Muscle layer of duodenum (tissue), 2 donors: ENCODE data around the gene CDK4.

Experiments
- H3K27ac ChIP-seq: one replicate; pipeline ENCODE4 v1.7.0; 2013; ENCODE audit warnings: mild to moderate bottlenecking, low read length
- H3K27me3 ChIP-seq: one replicate; pipeline ENCODE4 v1.7.0; 2013; ENCODE audit warnings: low read depth, mild to moderate bottlenecking, control low read depth, low read length
- H3K36me3 ChIP-seq, 2 donors: one replicate each; pipeline ENCODE4 v1.7.0; 2013; ENCODE audit warnings: low read length in 2 of 2, control low read depth in 1 of 2, mild to moderate bottlenecking in 1 of 2; ENCODE audit not compliant: insufficient read depth in 2 of 2, control insufficient read depth in 1 of 2
- H3K4me1 ChIP-seq, 2 donors: one replicate each; pipeline ENCODE4 v1.7.0; 2013; ENCODE audit warnings: low read length in 2 of 2, mild to moderate bottlenecking in 2 of 2, control low read depth in 1 of 2, moderate library complexity in 1 of 2; ENCODE audit not compliant: insufficient read depth in 2 of 2, control insufficient read depth in 1 of 2
- H3K4me3 ChIP-seq, 2 donors: one replicate each; pipeline ENCODE4 v1.7.0; 2013; ENCODE audit warnings: low read length in 2 of 2, low read depth in 1 of 2, mild to moderate bottlenecking in 1 of 2
- H3K9me3 ChIP-seq, 2 donors: one replicate each; pipeline ENCODE4 v1.7.0; 2013; ENCODE audit warnings: low read length in 2 of 2, control low read depth in 1 of 2, mild to moderate bottlenecking in 1 of 2; ENCODE audit not compliant: control insufficient read depth in 1 of 2
- donor health status: healthy.

The CDK4 gene

GRCh38 chr12:57762463-57762862 lies 10.4 kb upstream of the CDK4 start:
- H3K27me3 ChIP-seq, result peaks cover 36% of the 10 kb centered on the region

DNA sequence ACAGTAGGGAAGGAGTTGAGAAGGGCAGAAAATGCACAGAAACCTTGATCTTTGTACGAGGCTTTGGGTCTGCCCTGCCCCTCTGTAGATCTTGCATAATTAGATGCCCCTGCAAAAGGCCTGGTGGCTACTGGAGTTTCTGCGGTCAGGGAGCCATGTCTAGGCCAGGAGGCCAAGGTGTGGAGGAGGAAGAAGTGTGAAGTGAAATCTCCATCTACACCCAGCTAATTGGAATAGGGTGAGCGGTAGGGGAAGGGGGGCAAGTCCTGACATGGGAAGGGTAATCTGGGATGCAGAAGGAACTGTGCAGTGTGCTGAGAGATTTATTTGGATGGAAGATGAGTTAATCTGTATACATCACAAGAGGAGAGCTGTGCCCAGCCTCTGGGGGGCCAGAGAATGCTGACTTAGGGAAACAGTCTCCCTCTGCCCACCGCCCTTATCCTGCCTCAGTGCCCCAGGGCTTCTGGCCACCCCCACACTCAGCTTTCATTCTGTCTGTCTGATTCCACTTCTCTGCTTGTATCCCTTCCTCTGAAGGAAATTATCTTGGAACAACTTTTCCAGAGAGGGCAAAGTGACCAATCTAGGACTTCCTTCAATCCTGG lies 9.4 kb upstream of the CDK4 start:
- peaks cover 10 to 20% of the 10 kb centered on the region in 2 donors for H3K36me3 ChIP-seq
- H3K27ac ChIP-seq, result no peak overlapping the region
- H3K27me3 ChIP-seq, result peaks cover 30% of the 10 kb centered on the region
- H3K9me3 ChIP-seq, result no peaks in the 10 kb centered on the region
- peaks cover 4 to 25% of the 10 kb centered on the region in 2 donors for H3K4me1 ChIP-seq
- H3K4me3 ChIP-seq, result no peak overlapping the region

More at GRCh38 chr12:57762463-57762862, 10.4 kb upstream of the CDK4 start:
- Histone ChIP-seq H3K4me1 (peaks cover 9 to 27% of the 10 kb centered on the region in 2 donors), H3K9me3 (no peaks in the 10 kb centered on the region), H3K27ac (no peak overlapping the region), H3K4me3 (no peak overlapping the region), H3K36me3 (peaks cover 10 to 19% of the 10 kb centered on the region in 2 donors)

DNA sequence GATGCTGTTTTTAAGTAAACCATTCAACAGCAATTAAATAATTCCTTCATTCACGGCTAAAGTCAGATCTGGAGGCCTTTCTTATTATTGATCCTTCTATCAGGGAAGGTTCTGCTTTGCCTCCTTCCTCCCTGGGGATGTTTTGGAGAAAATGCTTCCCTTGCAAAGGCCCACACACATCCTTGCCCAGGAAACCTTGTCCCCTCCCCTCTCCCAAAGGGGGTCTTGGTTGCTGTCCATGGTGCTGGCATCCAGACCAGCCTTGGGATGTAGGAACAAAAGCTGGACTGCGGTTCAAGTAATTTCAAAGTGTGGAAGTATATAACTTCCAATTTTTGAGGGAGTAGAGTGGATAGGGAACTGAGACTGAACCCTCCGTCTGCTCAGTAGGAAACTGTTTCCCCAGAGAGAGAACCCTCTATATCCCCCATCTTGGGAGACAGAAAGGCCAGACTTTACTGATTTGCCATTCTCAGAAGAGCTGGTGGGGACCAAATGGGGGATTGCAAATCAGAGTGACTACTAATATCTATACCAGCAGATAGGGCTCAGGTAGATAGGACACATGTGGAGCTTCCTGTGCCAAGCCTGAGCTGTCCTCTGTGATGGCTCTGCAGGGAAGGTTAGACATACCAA lies 8.4 kb upstream of the CDK4 start:
- H3K27me3 ChIP-seq, result peaks cover 20% of the 10 kb centered on the region
- H3K4me3 ChIP-seq, result no peak overlapping the region
- peaks cover 10 to 20% of the 10 kb centered on the region in 2 donors for H3K36me3 ChIP-seq
- no peaks in the 10 kb centered on the region for H3K9me3 ChIP-seq
- no peak overlapping the region for H3K27ac ChIP-seq
- H3K4me1 ChIP-seq, result peaks cover 0 to 23% of the 10 kb centered on the region in 2 donors

DNA sequence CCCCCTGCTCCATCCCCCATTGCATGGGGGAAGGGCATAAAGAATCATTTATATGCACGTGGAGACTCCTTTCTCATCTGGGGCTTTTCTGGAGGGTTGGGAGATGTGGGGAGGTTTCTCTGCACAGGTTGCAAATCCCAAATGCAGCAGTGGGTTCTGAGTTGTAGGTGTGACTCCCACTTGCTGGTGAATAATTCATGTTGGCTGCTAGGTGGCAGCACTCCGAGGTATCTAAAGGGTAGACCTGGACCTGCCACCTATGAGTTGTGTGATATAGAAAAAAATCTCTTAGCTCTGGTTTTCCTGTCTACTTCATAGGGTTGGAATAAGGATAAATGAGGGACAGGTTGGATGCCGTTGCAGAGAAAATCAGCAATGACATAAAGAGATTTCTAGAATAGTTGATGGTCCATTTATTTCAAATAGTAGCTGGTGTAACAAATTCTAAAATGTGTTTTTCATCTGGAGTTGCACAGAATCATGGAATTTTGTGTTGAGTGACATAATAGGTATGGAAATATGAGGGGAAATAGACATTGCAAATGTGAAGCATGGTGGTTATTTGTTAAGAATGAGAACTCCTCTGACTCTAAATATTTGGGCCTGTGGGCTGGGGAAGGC lies 7.4 kb upstream of the CDK4 start:
- H3K4me1 ChIP-seq, result peaks cover 2 to 16% of the 10 kb centered on the region in 2 donors
- H3K4me3 ChIP-seq, result no peak overlapping the region
- H3K36me3 ChIP-seq, result peaks cover 10 to 20% of the 10 kb centered on the region in 2 donors
- no peak overlapping the region for H3K27ac ChIP-seq
- H3K27me3 ChIP-seq, result peaks cover 10% of the 10 kb centered on the region
- H3K9me3 ChIP-seq, result no peaks in the 10 kb centered on the region

DNA sequence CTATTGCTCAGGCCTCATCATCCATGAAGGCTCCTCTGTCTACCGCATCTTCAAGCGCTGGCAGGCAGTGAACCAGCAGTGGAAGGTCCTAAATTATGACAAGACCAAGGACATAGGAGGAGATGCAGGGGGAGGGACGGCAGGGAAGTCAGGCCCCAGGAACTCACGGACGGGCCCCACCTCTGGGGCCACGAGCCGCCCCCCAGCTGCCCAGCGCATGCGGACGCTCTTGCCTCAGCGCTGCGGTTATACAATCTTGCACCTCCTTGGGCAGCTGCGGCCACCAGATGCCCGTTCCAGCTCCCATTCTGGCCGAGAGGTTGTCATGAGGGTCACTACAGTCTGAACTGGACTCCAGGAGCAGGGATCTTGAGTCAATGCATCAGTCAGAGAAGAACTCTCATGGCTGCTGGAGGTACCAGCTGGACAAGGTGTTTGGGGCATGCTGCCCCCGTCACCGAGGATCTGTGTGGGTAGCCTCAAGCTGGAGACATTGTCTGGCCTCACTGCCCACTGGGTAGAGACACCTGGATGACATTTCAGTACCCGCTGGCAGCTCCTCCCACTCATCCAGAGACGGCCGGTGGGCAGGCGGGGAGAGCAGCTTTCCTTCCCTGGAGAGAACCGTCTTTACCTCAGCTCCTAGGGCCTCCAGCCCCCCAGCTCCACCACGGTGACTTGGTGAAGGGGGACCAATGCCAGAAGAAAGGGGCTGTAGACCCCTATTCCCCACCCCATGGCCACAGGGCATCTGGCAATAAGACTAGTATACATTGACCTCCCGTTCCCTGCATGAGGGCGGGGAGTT lies 6.6 kb upstream of the CDK4 start:
- H3K4me1 ChIP-seq, result peaks cover 5 to 20% of the 10 kb centered on the region in 2 donors
- peaks cover 10 to 20% of the 10 kb centered on the region in 2 donors for H3K36me3 ChIP-seq
- no peaks in the 10 kb centered on the region for H3K9me3 ChIP-seq
- H3K4me3 ChIP-seq, result no peak overlapping the region
- H3K27me3 ChIP-seq, result peaks cover 3% of the 10 kb centered on the region
- no peak overlapping the region for H3K27ac ChIP-seq

- peaks cover 8 to 23% of the 10 kb centered on the region in 2 donors for H3K4me1 ChIP-seq
- no peak overlapping the region for H3K4me3 ChIP-seq
- H3K27me3 ChIP-seq, result no peaks in the 10 kb centered on the region
- H3K9me3 ChIP-seq, result no peaks in the 10 kb centered on the region
- peaks cover 10 to 20% of the 10 kb centered on the region in 2 donors for H3K36me3 ChIP-seq
- no peak overlapping the region for H3K27ac ChIP-seq
Measured at GRCh38 chr12:57757771-57758170, 5.7 kb upstream of the CDK4 start.

DNA sequence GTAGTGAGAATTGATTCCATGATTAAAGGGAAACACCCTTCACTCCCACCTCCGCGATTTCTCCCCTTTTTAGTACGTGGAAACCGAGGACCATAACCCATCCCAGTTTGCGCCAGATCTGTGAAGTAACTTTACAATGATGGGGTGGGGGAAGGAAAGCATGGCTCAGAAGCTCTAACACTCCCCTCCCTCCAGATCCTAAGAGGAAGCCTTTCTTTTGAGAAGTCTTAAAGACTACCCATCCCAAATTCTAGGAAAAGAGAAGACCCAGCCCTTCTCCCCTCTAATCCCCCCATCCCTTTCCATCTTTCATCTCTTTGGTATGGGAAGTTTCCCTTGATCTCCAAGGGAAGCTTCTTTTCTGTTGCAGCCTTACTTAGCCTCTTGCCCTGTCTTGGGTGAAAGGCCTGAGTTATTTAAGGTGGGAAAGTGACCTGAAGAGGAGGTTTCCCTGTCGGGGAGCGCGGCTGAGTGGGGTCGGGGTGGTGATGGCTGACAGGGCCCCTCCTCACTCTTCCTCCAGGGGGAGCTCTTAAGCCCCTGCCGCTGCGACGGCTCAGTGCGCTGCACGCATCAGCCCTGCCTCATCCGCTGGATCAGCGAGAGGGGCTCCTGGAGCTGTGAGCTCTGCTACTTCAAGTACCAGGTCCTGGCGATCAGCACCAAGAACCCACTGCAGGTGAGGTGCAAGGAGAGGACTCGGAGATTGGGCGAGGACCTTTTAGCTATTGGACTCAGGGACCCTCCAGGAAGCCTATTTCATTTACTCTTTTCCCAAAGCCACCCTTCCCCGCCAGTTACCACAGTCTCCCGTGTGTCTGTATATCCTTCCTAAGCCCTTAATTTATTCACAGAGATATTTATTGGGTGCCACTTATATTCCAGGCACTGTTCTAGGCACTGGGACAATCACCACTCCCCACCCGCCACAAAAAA lies 4.6 kb upstream of the CDK4 start:
- H3K27ac ChIP-seq, result no peak overlapping the region
- peak overlapping the region in 1 of 2 donors; percentile 60 for H3K4me3 ChIP-seq
- peaks cover 10 to 23% of the 10 kb centered on the region in 2 donors for H3K36me3 ChIP-seq
- no peaks in the 10 kb centered on the region for H3K9me3 ChIP-seq
- H3K27me3 ChIP-seq, result no peaks in the 10 kb centered on the region
- H3K4me1 ChIP-seq, result peaks cover 9 to 26% of the 10 kb centered on the region in 2 donors

- Histone ChIP-seq H3K36me3 (peaks cover 10 to 24% of the 10 kb centered on the region in 2 donors), H3K9me3 (no peaks in the 10 kb centered on the region), H3K4me1 (peaks cover 16 to 35% of the 10 kb centered on the region in 2 donors), H3K27ac (no peak overlapping the region), H3K27me3 (no peaks in the 10 kb centered on the region), H3K4me3 (peak overlapping the region; percentile 60 to 72)
Measured at GRCh38 chr12:57755454-57756372, 3.6 kb upstream of the CDK4 start.

- H3K27ac ChIP-seq, result no peak overlapping the region
- peaks cover 10 to 30% of the 10 kb centered on the region in 2 donors for H3K36me3 ChIP-seq
- no peaks in the 10 kb centered on the region for H3K9me3 ChIP-seq
- peaks cover 16 to 38% of the 10 kb centered on the region in 2 donors for H3K4me1 ChIP-seq
- H3K4me3 ChIP-seq, result peak overlapping the region in 1 of 2 donors; percentile 72
- H3K27me3 ChIP-seq, result no peaks in the 10 kb centered on the region
Measured at GRCh38 chr12:57755194-57755453, 3.0 kb upstream of the CDK4 start.
